Skeletal muscle tissue (tissue), 4 donors: ENCODE data around the gene UGT1A5. TPM values are rescaled to one million over a fixed set of nuclear protein-coding genes. Genes with fewer than 3 reads are reported as not detected.

Source experiments
- H3K27ac ChIP-seq: one replicate; pipeline ENCODE4 v1.7.0; 2013; ENCODE audit warnings: mild to moderate bottlenecking, low read depth, low read length, inconsistent platforms
- H3K27me3 ChIP-seq, 3 donors: one replicate each; pipeline ENCODE4 v1.7.0; 2013; ENCODE audit warnings: low read length in 3 of 3; ENCODE audit not compliant: control insufficient read depth in 3 of 3, insufficient read depth in 3 of 3
- H3K36me3 ChIP-seq, 3 donors: one replicate each; pipeline ENCODE4 v1.7.0; 2013; ENCODE audit warnings: low read length in 3 of 3; ENCODE audit not compliant: control insufficient read depth in 3 of 3, insufficient read depth in 3 of 3
- H3K4me1 ChIP-seq, 3 donors: one replicate each; pipeline ENCODE4 v1.7.0; 2013; ENCODE audit warnings: low read length in 3 of 3, mild to moderate bottlenecking in 3 of 3; ENCODE audit not compliant: control insufficient read depth in 3 of 3, insufficient read depth in 3 of 3
- H3K4me3 ChIP-seq, 3 donors: one replicate each; pipeline ENCODE4 v1.7.0; 2013; ENCODE audit warnings: low read length in 3 of 3
- H3K9ac ChIP-seq, 3 donors: one replicate each; pipeline ENCODE4 v1.7.0; 2013; ENCODE audit warnings: low read length in 3 of 3, mild to moderate bottlenecking in 3 of 3, moderate library complexity in 2 of 3, low read depth in 1 of 3
- H3K9me3 ChIP-seq, 3 donors: one replicate each; pipeline ENCODE4 v1.7.0; 2013; ENCODE audit warnings: low read length in 3 of 3; ENCODE audit not compliant: control insufficient read depth in 3 of 3
- total RNA-seq: library from RNA; depleted of rRNA; stranded (reverse); fragments of >200 nt; gene quantifications from one replicate; pipeline ENCODE4 v1.2.3, GENCODE V29; 2014
- donor health status: Osteomylitis.

The UGT1A5 gene
- total RNA-seq, 1 donor from 2014 or later: not detected

GRCh38 chr2:233794128-233794658 is 81.5 kb downstream of the UGT1A5 start:
- peaks cover 0 to 1% (median 0%) of the 10 kb centered on the region in 3 donors for H3K27me3 ChIP-seq
- H3K9me3 ChIP-seq: peaks cover 0 to under 1% (median 0%) of the 10 kb centered on the region in 3 donors
- no peaks in the 10 kb centered on the region for H3K36me3 ChIP-seq
- no peak overlapping the region for H3K4me3 ChIP-seq
- H3K4me1 ChIP-seq: no peaks in the 10 kb centered on the region
- H3K27ac ChIP-seq: no peak overlapping the region
- H3K9ac ChIP-seq: no peak overlapping the region

GRCh38 chr2:233795735-233796171 is 83.0 kb downstream of the UGT1A5 start:
- H3K4me3 ChIP-seq: no peak overlapping the region
- H3K27me3 ChIP-seq: peaks cover 0 to 4% (median 4%) of the 10 kb centered on the region in 3 donors
- no peaks in the 10 kb centered on the region for H3K9me3 ChIP-seq
- no peaks in the 10 kb centered on the region for H3K4me1 ChIP-seq
- H3K9ac ChIP-seq: no peak overlapping the region
- H3K36me3 ChIP-seq: no peaks in the 10 kb centered on the region
- no peak overlapping the region for H3K27ac ChIP-seq

- Histone ChIP-seq H3K27me3 (peaks cover 0 to 4% (median 4%) of the 10 kb centered on the region in 3 donors), H3K4me3 (no peak overlapping the region), H3K9ac (no peak overlapping the region), H3K4me1 (no peaks in the 10 kb centered on the region), H3K9me3 (no peaks in the 10 kb centered on the region), H3K27ac (no peak overlapping the region), H3K36me3 (no peaks in the 10 kb centered on the region)
These were observed 83.5 kb downstream of the UGT1A5 start for GRCh38 chr2:233796254-233796653.

- H3K36me3 ChIP-seq: no peaks in the 10 kb centered on the region
- H3K9me3 ChIP-seq: no peaks in the 10 kb centered on the region
- H3K4me1 ChIP-seq: no peaks in the 10 kb centered on the region
- H3K27me3 ChIP-seq: peaks cover 0 to 9% (median 4%) of the 10 kb centered on the region in 3 donors
- no peak overlapping the region for H3K9ac ChIP-seq
- no peak overlapping the region for H3K27ac ChIP-seq
- H3K4me3 ChIP-seq: no peak overlapping the region
These were observed 85.8 kb downstream of the UGT1A5 start for GRCh38 chr2:233798335-233799086.

- Histone ChIP-seq H3K36me3 (no peaks in the 10 kb centered on the region), H3K9me3 (no peaks in the 10 kb centered on the region), H3K4me3 (no peak overlapping the region), H3K9ac (no peak overlapping the region), H3K27me3 (peaks cover 0 to 9% (median 4%) of the 10 kb centered on the region in 3 donors), H3K27ac (no peak overlapping the region), H3K4me1 (no peaks in the 10 kb centered on the region)
These were observed 86.5 kb downstream of the UGT1A5 start for GRCh38 chr2:233799087-233799665.

GRCh38 chr2:233799716-233800115 is 87.0 kb downstream of the UGT1A5 start:
- Histone ChIP-seq H3K27me3 (peaks cover 0 to 9% (median 8%) of the 10 kb centered on the region in 3 donors), H3K36me3 (no peaks in the 10 kb centered on the region), H3K9me3 (no peaks in the 10 kb centered on the region), H3K9ac (no peak overlapping the region), H3K4me1 (no peaks in the 10 kb centered on the region), H3K4me3 (no peak overlapping the region), H3K27ac (no peak overlapping the region)

- Histone ChIP-seq H3K27me3 (peaks cover 0 to 9% (median 9%) of the 10 kb centered on the region in 3 donors), H3K36me3 (no peaks in the 10 kb centered on the region), H3K4me3 (no peak overlapping the region), H3K9ac (no peak overlapping the region), H3K4me1 (no peaks in the 10 kb centered on the region), H3K27ac (no peak overlapping the region), H3K9me3 (no peaks in the 10 kb centered on the region)
These were observed 87.5 kb downstream of the UGT1A5 start for GRCh38 chr2:233800208-233800607.

GRCh38 chr2:233801357-233802131 is 88.8 kb downstream of the UGT1A5 start:
- Histone ChIP-seq H3K27me3 (peaks cover 0 to 9% (median 9%) of the 10 kb centered on the region in 3 donors), H3K4me1 (no peaks in the 10 kb centered on the region), H3K4me3 (no peak overlapping the region), H3K36me3 (no peaks in the 10 kb centered on the region), H3K27ac (no peak overlapping the region), H3K9me3 (no peaks in the 10 kb centered on the region), H3K9ac (no peak overlapping the region)

GRCh38 chr2:233802132-233802815 is 89.6 kb downstream of the UGT1A5 start:
- Histone ChIP-seq H3K27me3 (peaks cover 0 to 10% (median 9%) of the 10 kb centered on the region in 3 donors), H3K36me3 (no peaks in the 10 kb centered on the region), H3K4me3 (no peak overlapping the region), H3K4me1 (no peaks in the 10 kb centered on the region), H3K27ac (no peak overlapping the region), H3K9me3 (no peaks in the 10 kb centered on the region), H3K9ac (no peak overlapping the region)
